Neuronal stem cell (in vitro differentiated cells): ENCODE results near the gene MAP4K3.
A peak's percentile ranks its signal among the peaks of the same experiment; 100 is the strongest.

Source experiments
- DNase-seq: peaks from one replicate; pipeline ENCODE4 v3.0.0-alpha.2; 2013; ENCODE audit warnings: low spot score
- H2AFZ ChIP-seq: one replicate; pipeline ENCODE4 v1.6.1; 2013; ENCODE audit warnings: mild to moderate bottlenecking, low read length, inconsistent platforms
- H2AK5ac ChIP-seq: 2 replicates; pipeline ENCODE4 v1.6.1; 2013; ENCODE audit warnings: low read depth, mild to moderate bottlenecking, inconsistent platforms, low read length, moderate library complexity, mixed read lengths
- H2BK120ac ChIP-seq: 2 replicates; pipeline ENCODE4 v1.6.1; 2013; ENCODE audit warnings: low read depth, mild to moderate bottlenecking, inconsistent platforms, low read length, moderate library complexity, mixed read lengths
- H2BK12ac ChIP-seq: one replicate; pipeline ENCODE4 v1.6.1; 2013; ENCODE audit warnings: low read length, inconsistent platforms
- H2BK15ac ChIP-seq: 2 replicates; pipeline ENCODE4 v1.6.1; 2013; ENCODE audit warnings: mild to moderate bottlenecking, low read length, inconsistent platforms, mixed read lengths
- H2BK5ac ChIP-seq: one replicate; pipeline ENCODE4 v1.6.1; 2013; ENCODE audit warnings: inconsistent platforms, mild to moderate bottlenecking, low read length, moderate library complexity
- H3K14ac ChIP-seq: one replicate; pipeline ENCODE4 v1.6.1; 2013; ENCODE audit warnings: low read length, inconsistent platforms
- H3K18ac ChIP-seq: 2 replicates; pipeline ENCODE4 v1.6.1; 2013; ENCODE audit warnings: low read length, inconsistent platforms
- H3K23ac ChIP-seq: 2 replicates; pipeline ENCODE4 v1.6.1; 2013; ENCODE audit warnings: low read depth, mild to moderate bottlenecking, mixed read lengths, low read length, inconsistent platforms; ENCODE audit not compliant: poor library complexity
- H3K27ac ChIP-seq: replicated peaks from 3 replicates; pipeline ENCODE4 v1.5.1; 2013; ENCODE audit warnings: low read length, inconsistent platforms
- H3K27me3 ChIP-seq, 3 experiments: 2 replicates each; pipeline ENCODE4 v1.6.1; 2013; ENCODE audit warnings: low read length in 3 of 3, mild to moderate bottlenecking in 2 of 3, inconsistent platforms in 1 of 3, low read depth in 1 of 3, mixed read lengths in 1 of 3, moderate library complexity in 1 of 3; ENCODE audit not compliant: control insufficient read depth in 3 of 3, insufficient read depth in 3 of 3
- H3K36me3 ChIP-seq, 2 donors: replicated peaks in 1 of 2; 2 replicates each; pipeline ENCODE4 v1.6.1; 2013; ENCODE audit warnings: low read length in 2 of 2; ENCODE audit not compliant: control insufficient read depth in 2 of 2, insufficient read depth in 2 of 2
- H3K4ac ChIP-seq: 2 replicates; pipeline ENCODE4 v1.6.1; 2013; ENCODE audit warnings: inconsistent platforms, mild to moderate bottlenecking, low read length, moderate library complexity
- H3K4me1 ChIP-seq, 2 donors: 1 replicate in 1 of 2; 2 replicates in 1 of 2; pipeline ENCODE4 v1.6.1; 2013; ENCODE audit warnings: low read length in 2 of 2, low read depth in 1 of 2; ENCODE audit not compliant: control insufficient read depth in 2 of 2, insufficient read depth in 1 of 2
- H3K4me2 ChIP-seq: one replicate; pipeline ENCODE4 v1.6.1; 2013; ENCODE audit warnings: mild to moderate bottlenecking, low read length, inconsistent platforms; ENCODE audit not compliant: insufficient read depth, poor library complexity, severe bottlenecking
- H3K4me3 ChIP-seq, 2 donors: 2 replicates each; pipeline ENCODE4 v1.5.1; 2013; ENCODE audit warnings: low read length in 2 of 2, mild to moderate bottlenecking in 2 of 2, inconsistent platforms in 1 of 2, moderate library complexity in 1 of 2
- H3K79me1 ChIP-seq: one replicate; pipeline ENCODE4 v1.6.1; 2013; ENCODE audit warnings: low read depth, mild to moderate bottlenecking, inconsistent platforms, low read length, moderate library complexity
- H3K9ac ChIP-seq: one replicate; pipeline ENCODE4 v1.6.1; 2013; ENCODE audit warnings: mild to moderate bottlenecking, low read depth, low read length, inconsistent platforms; ENCODE audit not compliant: poor library complexity
- H3K9me3 ChIP-seq, 2 donors: replicated peaks in 1 of 2; 2 replicates each; pipeline versions ENCODE3 to v1.6.1; 2013; ENCODE audit warnings: low read length in 2 of 2, mild to moderate bottlenecking in 2 of 2, inconsistent platforms in 1 of 2, low read depth in 1 of 2, mixed read lengths in 1 of 2, moderate library complexity in 1 of 2; ENCODE audit not compliant: control insufficient read depth in 2 of 2, insufficient read depth in 1 of 2
- H4K8ac ChIP-seq: one replicate; pipeline ENCODE4 v1.6.1; 2013; ENCODE audit warnings: low read depth, mild to moderate bottlenecking, inconsistent platforms, low read length, moderate library complexity
- H4K91ac ChIP-seq: one replicate; pipeline ENCODE4 v1.6.1; 2013; ENCODE audit warnings: low read length, low read depth, mild to moderate bottlenecking, inconsistent platforms; ENCODE audit not compliant: poor library complexity
- WGBS, 2 donors: extraction: QIAGEN DNeasy Blood & Tissue Kit; methylation state at CpG; one replicate each; pipeline ENCODE4 v1.1.7; 2013; ENCODE audit warnings: missing lambda C conversion rate in 2 of 2, mixed read lengths in 1 of 2; ENCODE audit not compliant: insufficient read length in 2 of 2, insufficient replicate concordance in 1 of 2; ENCODE audit errors: extremely low coverage in 2 of 2; 5-methylcytosine and 5-hydroxymethylcytosine counted together

Gene MAP4K3

GRCh38 chr2:39468579-39469451 lies 31.7 kb upstream of the MAP4K3 start:
- H3K4me3 ChIP-seq, result no peak overlapping the region
- H2BK12ac ChIP-seq, result no peak overlapping the region
- no peak overlapping the region for H3K4me2 ChIP-seq
- no peak overlapping the region for H2AK5ac ChIP-seq
- no peak overlapping the region for H2BK5ac ChIP-seq
- peaks cover 0 to under 1% of the 10 kb centered on the region in 2 donors for H3K36me3 ChIP-seq
- H3K9me3 ChIP-seq, result no peaks in the 10 kb centered on the region
- H3K18ac ChIP-seq, result no peak overlapping the region
- H2BK15ac ChIP-seq, result no peak overlapping the region
- no peak overlapping the region for H4K8ac ChIP-seq
- DNase-seq, result no peak
- no peak overlapping the region for H3K14ac ChIP-seq
- no peaks in the 10 kb centered on the region for H3K79me1 ChIP-seq
- no peak overlapping the region for H3K23ac ChIP-seq
- WGBS, 2 donors, result 100% methylated on average over 1 of the region's 4 CpGs; no CpG with 5 or more reads in 1 of the 2 donors
- no peaks in the 10 kb centered on the region for H3K27me3 ChIP-seq
- no peak overlapping the region for H3K4ac ChIP-seq
- H3K4me1 ChIP-seq, result peaks cover 9 to 23% of the 10 kb centered on the region in 2 donors
- H3K27ac ChIP-seq, result no peak overlapping the region
- H2AFZ ChIP-seq, result peak overlapping the region; percentile 61
- no peak overlapping the region for H2BK120ac ChIP-seq
- H4K91ac ChIP-seq, result no peak overlapping the region
- H3K9ac ChIP-seq, result no peak overlapping the region

GRCh38 chr2:39466311-39466710 lies 29.2 kb upstream of the MAP4K3 start:
- DNase-seq, result no peak
- no peak overlapping the region for H3K4me3 ChIP-seq
- peaks cover 9 to 23% of the 10 kb centered on the region in 2 donors for H3K4me1 ChIP-seq
- H2BK12ac ChIP-seq, result no peak overlapping the region
- no peak overlapping the region for H3K4me2 ChIP-seq
- no peak overlapping the region for H2BK15ac ChIP-seq
- H3K23ac ChIP-seq, result no peak overlapping the region
- H3K9me3 ChIP-seq, result peaks cover 0 to 1% of the 10 kb centered on the region in 2 donors
- no peak overlapping the region for H4K8ac ChIP-seq
- WGBS, 2 donors, result no CpG with 5 or more reads among the region's 6 CpGs
- no peak overlapping the region for H3K9ac ChIP-seq
- H2BK5ac ChIP-seq, result no peak overlapping the region
- no peak overlapping the region for H4K91ac ChIP-seq
- H3K14ac ChIP-seq, result no peak overlapping the region
- no peak overlapping the region for H3K27ac ChIP-seq
- no peaks in the 10 kb centered on the region for H3K36me3 ChIP-seq
- no peaks in the 10 kb centered on the region for H3K27me3 ChIP-seq
- H2AFZ ChIP-seq, result no peak overlapping the region
- H2BK120ac ChIP-seq, result no peak overlapping the region
- no peaks in the 10 kb centered on the region for H3K79me1 ChIP-seq
- no peak overlapping the region for H3K18ac ChIP-seq
- H2AK5ac ChIP-seq, result no peak overlapping the region
- H3K4ac ChIP-seq, result no peak overlapping the region

GRCh38 chr2:39464864-39465263 lies 27.8 kb upstream of the MAP4K3 start:
- DNase-seq, result no peak
- no peak overlapping the region for H3K27ac ChIP-seq
- no peak overlapping the region for H2BK12ac ChIP-seq
- H3K14ac ChIP-seq, result no peak overlapping the region
- no peaks in the 10 kb centered on the region for H3K27me3 ChIP-seq
- no peak overlapping the region for H3K4me2 ChIP-seq
- H3K79me1 ChIP-seq, result no peaks in the 10 kb centered on the region
- no peak overlapping the region for H2AK5ac ChIP-seq
- no CpG with 5 or more reads among the region's 1 CpG for WGBS, 2 donors
- peaks cover 0 to 3% of the 10 kb centered on the region in 2 donors for H3K36me3 ChIP-seq
- H3K9me3 ChIP-seq, result peaks cover 1 to 4% of the 10 kb centered on the region in 2 donors
- no peak overlapping the region for H2BK5ac ChIP-seq
- peaks cover 8 to 13% of the 10 kb centered on the region in 2 donors for H3K4me1 ChIP-seq
- no peak overlapping the region for H2BK15ac ChIP-seq
- H2AFZ ChIP-seq, result no peak overlapping the region
- H4K8ac ChIP-seq, result no peak overlapping the region
- no peak overlapping the region for H3K18ac ChIP-seq
- H3K9ac ChIP-seq, result no peak overlapping the region
- H3K4ac ChIP-seq, result no peak overlapping the region
- no peak overlapping the region for H2BK120ac ChIP-seq
- H4K91ac ChIP-seq, result no peak overlapping the region
- H3K23ac ChIP-seq, result no peak overlapping the region
- H3K4me3 ChIP-seq, result no peak overlapping the region

- Histone ChIP-seq H2BK5ac (no peak overlapping the region), H3K79me1 (no peaks in the 10 kb centered on the region), H2AK5ac (no peak overlapping the region), H3K4ac (no peak overlapping the region), H2BK15ac (no peak overlapping the region), H2BK120ac (no peak overlapping the region), H2AFZ (no peak overlapping the region), H3K4me3 (no peak overlapping the region), H3K36me3 (peaks cover 0 to 33% of the 10 kb centered on the region in 2 donors), H4K8ac (no peak overlapping the region), H3K18ac (no peak overlapping the region), H3K23ac (no peak overlapping the region), H3K27me3 (no peaks in the 10 kb centered on the region), H3K14ac (no peak overlapping the region), H3K9me3 (peaks cover 1 to 22% of the 10 kb centered on the region in 2 donors), H4K91ac (no peak overlapping the region), H3K9ac (no peak overlapping the region), H3K4me1 (no peaks in the 10 kb centered on the region), H3K27ac (no peak overlapping the region), H2BK12ac (no peak overlapping the region), H3K4me2 (no peak overlapping the region)
- no peak for DNase-seq
- WGBS, 2 donors, result no CpG with 5 or more reads among the region's 2 CpGs
These were observed 18.7 kb upstream of the MAP4K3 start for GRCh38 chr2:39455826-39456225.
